PC-9 (cell line): ENCODE data around the gene RREB1. TPM values are rescaled to one million over a fixed set of nuclear protein-coding genes. Genes with fewer than 3 reads are reported as not detected.
"Not testable (repeated sequence)": the region's sequence is repeated elsewhere in the genome, so short reads cannot be mapped to it uniquely, and the experiment has no call there.

Source experiments
- BruUV-seq: library from RNA; stranded (reverse); fragments of 400-500 nt; replicated peaks from 2 replicates; lab custom pipeline; 2021; lab: Mats Ljungman, UMichigan
- CTCF ChIA-PET: fragments of 300-600 bp; sonication (Branson Sonifier 250); formaldehyde crosslinking; loops from one replicate; lab custom pipeline; 2022; ENCODE audit warnings: antibody characterized with exemption; lab: Charles Lee
- POLR2A ChIA-PET: fragments of 300-600 bp; sonication (Branson Sonifier 250); formaldehyde crosslinking; loops from one replicate; lab custom pipeline; 2022; ENCODE audit warnings: antibody characterized with exemption; ENCODE audit not compliant: unreplicated experiment; lab: Charles Lee
- DNase-seq, 2 experiments: peaks; one replicate each; pipeline versions ENCODE4 v3.0.0 to v3.0.0-alpha.2; 2015 to 2022; ENCODE audit warnings: mixed read lengths in 1 of 2
- H2AFZ ChIP-seq: fragments of 200-600 bp; sonication (generic); 2 replicates; pipeline ENCODE4 v1.8.1; 2017; ENCODE audit warnings: antibody characterized with exemption
- H3F3A ChIP-seq: fragments of 200-600 bp; sonication (generic); 2 replicates; pipeline ENCODE4 v1.8.1; 2017; ENCODE audit warnings: antibody characterized with exemption, mild to moderate bottlenecking, low read depth; ENCODE audit not compliant: insufficient read depth
- H3K27ac ChIP-seq: fragments of 200-600 bp; sonication (generic); 2 replicates; pipeline ENCODE4 v1.6.1; 2016; ENCODE audit warnings: mixed run types
- H3K27me3 ChIP-seq: fragments of 200-600 bp; sonication (generic); 2 replicates; pipeline ENCODE4 v1.6.1; 2016; ENCODE audit warnings: low read depth, mixed run types; ENCODE audit not compliant: insufficient read depth
- H3K36me3 ChIP-seq: fragments of 200-600 bp; sonication (generic); 2 replicates; pipeline ENCODE4 v1.6.1; 2016; ENCODE audit warnings: low read depth, mixed run types
- H3K4me1 ChIP-seq: fragments of 200-600 bp; sonication (generic); replicated peaks from 2 replicates; pipeline ENCODE4 v1.6.1; 2016; ENCODE audit warnings: mixed run types; ENCODE audit not compliant: insufficient read depth
- H3K4me2 ChIP-seq: fragments of 200-600 bp; sonication (generic); 2 replicates; pipeline ENCODE4 v1.6.1; 2017; ENCODE audit warnings: mixed run types
- H3K4me3 ChIP-seq: fragments of 200-600 bp; sonication (generic); 2 replicates; pipeline ENCODE4 v1.6.1; 2016; ENCODE audit warnings: mixed run types
- H3K79me2 ChIP-seq: fragments of 200-600 bp; sonication (generic); 2 replicates; pipeline ENCODE4 v1.6.1; 2017; ENCODE audit warnings: low read depth, mixed run types
- H3K9me2 ChIP-seq: fragments of 200-600 bp; sonication (generic); 2 replicates; pipeline ENCODE4 v1.8.1; 2017; ENCODE audit warnings: mild to moderate bottlenecking; ENCODE audit not compliant: insufficient read depth
- H3K9me3 ChIP-seq: fragments of 200-600 bp; sonication (generic); 2 replicates; pipeline ENCODE4 v1.8.1; 2016; ENCODE audit warnings: low read depth; ENCODE audit not compliant: insufficient read depth
- H4K20me1 ChIP-seq: fragments of 200-600 bp; sonication (generic); 2 replicates; pipeline ENCODE4 v1.8.1; 2017; ENCODE audit not compliant: insufficient read depth
- CTCF ChIP-seq: fragments of 200-600 bp; sonication (generic); conservative IDR thresholded peaks from 2 replicates; pipeline ENCODE4 v1.6.1; 2017; ENCODE audit warnings: mixed run types, antibody characterized with exemption, mild to moderate bottlenecking, moderate library complexity
- EZH2 ChIP-seq: fragments of 200-600 bp; sonication (generic); IDR thresholded peaks from 2 replicates; pipeline ENCODE4 v1.8.0; 2017; ENCODE audit warnings: antibody characterized with exemption, low read depth
- intact Hi-C: fragments of 100-400 bp; cut with micrococcal nuclease; formaldehyde crosslinking; loops from one replicate; pipeline ENCODE4 v1.10.0; 2022; ENCODE audit not compliant: unreplicated experiment
- total RNA-seq: library from RNA; stranded (reverse); gene quantifications from 2 replicates; pipeline ENCODE4 v1.2.3, GENCODE V29; 2021

RREB1 gene
- total RNA-seq, 1 experiment from 2014 or later: 38.4 TPM

- Histone ChIP-seq H3K27me3 (no peaks in the 10 kb centered on the region), H4K20me1 (no peaks in the 10 kb centered on the region), H3K4me2 (no peak overlapping the region), H3F3A (peaks cover 3% of the 10 kb centered on the region; the same call in 1 of the 2 replicates), H3K9me2 (no peaks in the 10 kb centered on the region), H3K9me3 (no peaks in the 10 kb centered on the region), H3K4me3 (no peak overlapping the region), H3K4me1 (peaks cover 12% of the 10 kb centered on the region), H3K27ac (no peak overlapping the region), H3K36me3 (no peaks in the 10 kb centered on the region), H2AFZ (no peak overlapping the region), H3K79me2 (no peaks in the 10 kb centered on the region)
- BruUV-seq: no TSS peak
- intact Hi-C loops: loop anchor here (10.0 kb wide), 1 partner anchor 801 kb away; the partner anchor contains the start of gene BLOC1S5
- DNase-seq: no peak
- TF ChIP-seq EZH2: no peak
- TF ChIP-seq CTCF: no peak
- ChIA-PET CTCF (interaction anchor here (0.6 kb wide), 1 partner anchor 366 kb away, joined by 3 read pairs; no protein-coding TSS in a partner anchor), POLR2A (no interaction called here)
Measured at GRCh38 chr6:7264041-7264440, 156.3 kb downstream of the RREB1 start.

- no TSS peak for BruUV-seq
- TF ChIP-seq CTCF (no peak), EZH2 (no peak)
Measured at GRCh38 chr6:7264686-7265384, 157.1 kb downstream of the RREB1 start.

GRCh38 chr6:7265385-7265726 is 157.6 kb downstream of the RREB1 start:
- H3F3A ChIP-seq, DNase-seq, H3K36me3 ChIP-seq, H3K4me2 ChIP-seq, H3K4me3 ChIP-seq, H3K9me2 ChIP-seq, H3K27me3 ChIP-seq, CTCF ChIA-PET, H3K79me2 ChIP-seq, H3K27ac ChIP-seq, H3K9me3 ChIP-seq, H2AFZ ChIP-seq, BruUV-seq, H4K20me1 ChIP-seq: not testable (repeated sequence)
- H3K4me1 ChIP-seq: peaks cover 10% of the 10 kb centered on the region
- intact Hi-C loops: loop anchor here (10.0 kb wide), 1 partner anchor 799 kb away; the partner anchor contains the start of gene BLOC1S5
- POLR2A ChIA-PET: interaction anchor here (0.6 kb wide), 1 partner anchor 570 kb away, joined by 15 read pairs; no protein-coding TSS in a partner anchor

More at GRCh38 chr6:7264686-7265384, 157.1 kb downstream of the RREB1 start:
- Histone ChIP-seq H3K79me2 (no peaks in the 10 kb centered on the region), H3K4me1 (peaks cover 12% of the 10 kb centered on the region), H3K4me2 (no peak overlapping the region), H3K36me3 (no peaks in the 10 kb centered on the region), H2AFZ (no peak overlapping the region), H3K9me2 (no peaks in the 10 kb centered on the region), H3K9me3 (no peaks in the 10 kb centered on the region), H4K20me1 (no peaks in the 10 kb centered on the region), H3F3A (peaks cover 3% of the 10 kb centered on the region; the same call in 1 of the 2 replicates), H3K27ac (no peak overlapping the region), H3K4me3 (no peak overlapping the region), H3K27me3 (no peaks in the 10 kb centered on the region)
- ChIA-PET POLR2A (no interaction called here), CTCF (no interaction called here)
- DNase-seq: no peak
- intact Hi-C loops: loop anchor here (10.0 kb wide), 1 partner anchor 800 kb away; the partner anchor contains the start of gene BLOC1S5
